Esophagus muscularis mucosa (tissue), 3 donors: ENCODE data around the gene HOOK2.

ENCODE experiments used
- CTCF ChIP-seq, 3 experiments: fragments of 200-600 bp in 2 of 3; fragments of 450-650 bp in 1 of 3; sonication (generic) in 2 of 3; IDR thresholded peaks; one replicate each; pipeline ENCODE4 v1.5.1; 2017 to 2019; ENCODE audit warnings: antibody characterized with exemption in 3 of 3, mild to moderate bottlenecking in 2 of 3, moderate library complexity in 1 of 3
- POLR2AphosphoS5 ChIP-seq, 2 donors: sonication (generic); formaldehyde crosslinking; IDR thresholded peaks; one replicate each; pipeline ENCODE4 v1.6.1; 2017; ENCODE audit warnings: antibody characterized with exemption in 2 of 2

- TF ChIP-seq CTCF (IDR thresholded peaks at IDR 0.05) (no peak), POLR2AphosphoS5 (IDR thresholded peaks at IDR 0.05) (no peak)
Observed at GRCh38 chr19:12752056-12752781, 23.1 kb downstream of the HOOK2 start.
